ENCODE results near the gene NKD1.

NKD1 gene

GRCh38 chr16:50607970-50608557 lies 59.9 kb downstream of the NKD1 start:
- no peaks in the 10 kb centered on the region for H3K9me3 ChIP-seq (ENCODE audit: insufficient read depth, low read depth, low read length)
- H3K27ac ChIP-seq (ENCODE audit: low read length), result no peak overlapping the region
- no peak overlapping the region for H3K9ac ChIP-seq (ENCODE audit: low read depth, low read length)
- no peaks in the 10 kb centered on the region for H3K36me3 ChIP-seq (ENCODE audit: insufficient read depth, low read depth, low read length)
- no peaks in the 10 kb centered on the region for H3K27me3 ChIP-seq (ENCODE audit: insufficient read depth, low read length)
- H3K4me1 ChIP-seq (ENCODE audit: insufficient read depth, low read length), result peaks cover 7% of the 10 kb centered on the region; the same call in 1 of the 2 replicates
- no peak overlapping the region for H3K4me3 ChIP-seq (ENCODE audit: low read length)

- H3K9me3 ChIP-seq (ENCODE audit: insufficient read depth, low read depth, low read length), result no peaks in the 10 kb centered on the region
- H3K4me3 ChIP-seq (ENCODE audit: low read length), result no peak overlapping the region
- no peaks in the 10 kb centered on the region for H3K36me3 ChIP-seq (ENCODE audit: insufficient read depth, low read depth, low read length)
- no peak overlapping the region for H3K27ac ChIP-seq (ENCODE audit: low read length)
- H3K9ac ChIP-seq (ENCODE audit: low read depth, low read length), result no peak overlapping the region
- H3K27me3 ChIP-seq (ENCODE audit: insufficient read depth, low read length), result no peaks in the 10 kb centered on the region
- peaks cover 7% of the 10 kb centered on the region; the same call in 1 of the 2 replicates for H3K4me1 ChIP-seq (ENCODE audit: insufficient read depth, low read length)
These were observed 60.9 kb downstream of the NKD1 start for GRCh38 chr16:50609049-50609448.

DNA sequence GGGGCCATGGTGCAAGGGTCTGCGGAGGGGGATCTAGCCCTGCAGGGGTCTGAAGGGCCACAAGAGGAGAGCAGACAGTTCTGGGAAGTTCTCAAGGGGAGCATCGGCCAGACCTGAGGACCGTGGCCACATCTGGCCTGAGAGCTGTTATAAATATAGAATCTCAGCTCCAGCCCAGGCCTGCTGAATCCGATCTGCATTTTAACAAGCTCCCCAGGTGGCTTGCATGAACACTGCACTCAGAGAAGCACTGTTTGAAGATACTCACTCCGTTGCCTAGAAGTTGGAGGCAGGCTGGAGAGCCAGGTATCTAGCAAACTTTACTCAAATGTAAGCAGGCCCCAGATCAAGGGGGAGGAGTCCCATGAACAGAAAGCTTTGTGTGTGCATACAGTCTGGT lies 61.3 kb downstream of the NKD1 start:
- Histone ChIP-seq H3K9me3 (ENCODE audit: insufficient read depth, low read depth, low read length) (no peaks in the 10 kb centered on the region), H3K27me3 (ENCODE audit: insufficient read depth, low read length) (no peaks in the 10 kb centered on the region), H3K4me3 (ENCODE audit: low read length) (no peak overlapping the region), H3K36me3 (ENCODE audit: insufficient read depth, low read depth, low read length) (no peaks in the 10 kb centered on the region), H3K4me1 (ENCODE audit: insufficient read depth, low read length) (peaks cover 7% of the 10 kb centered on the region; the same call in 1 of the 2 replicates), H3K27ac (ENCODE audit: low read length) (no peak overlapping the region), H3K9ac (ENCODE audit: low read depth, low read length) (no peak overlapping the region)

GRCh38 chr16:50610331-50611262 lies 62.4 kb downstream of the NKD1 start:
- Histone ChIP-seq H3K36me3 (ENCODE audit: insufficient read depth, low read depth, low read length) (no peaks in the 10 kb centered on the region), H3K4me3 (ENCODE audit: low read length) (no peak overlapping the region), H3K27me3 (ENCODE audit: insufficient read depth, low read length) (no peaks in the 10 kb centered on the region), H3K9ac (ENCODE audit: low read depth, low read length) (no peak overlapping the region), H3K27ac (ENCODE audit: low read length) (no peak overlapping the region), H3K9me3 (ENCODE audit: insufficient read depth, low read depth, low read length) (no peaks in the 10 kb centered on the region), H3K4me1 (ENCODE audit: insufficient read depth, low read length) (peaks cover 7% of the 10 kb centered on the region; the same call in 1 of the 2 replicates)

DNA sequence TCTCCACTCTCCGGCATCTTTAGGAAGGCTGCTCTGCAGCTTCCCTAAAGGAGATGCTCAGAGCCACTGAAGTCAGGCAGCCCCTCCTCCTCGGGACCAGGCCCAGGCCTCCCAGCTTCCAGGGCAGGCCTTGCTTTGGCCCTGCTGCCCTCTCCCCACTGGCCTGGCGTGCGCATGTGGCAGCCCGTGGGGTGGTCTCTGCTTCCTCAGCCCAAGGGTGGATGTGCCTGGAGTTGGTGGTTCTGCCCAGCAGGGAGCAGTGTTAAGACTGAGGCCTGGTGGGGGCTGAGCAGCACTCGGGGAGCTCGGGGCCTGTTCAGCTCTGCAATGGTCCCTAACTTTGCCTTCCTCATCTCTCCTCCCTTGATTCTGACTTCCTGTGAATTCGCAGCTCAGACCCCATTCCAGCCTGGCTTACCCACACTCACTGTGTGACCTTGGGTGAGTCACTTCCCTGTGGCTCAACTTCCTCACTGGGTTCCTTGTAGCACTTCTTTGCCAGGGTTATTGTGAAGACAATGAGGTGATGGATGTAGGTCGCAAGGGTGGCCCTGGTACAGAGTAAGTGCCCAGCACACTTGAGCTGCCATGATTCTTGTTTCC lies 63.2 kb downstream of the NKD1 start:
- H3K36me3 ChIP-seq (ENCODE audit: insufficient read depth, low read depth, low read length), result no peaks in the 10 kb centered on the region
- H3K4me3 ChIP-seq (ENCODE audit: low read length), result no peak overlapping the region
- no peaks in the 10 kb centered on the region for H3K27me3 ChIP-seq (ENCODE audit: insufficient read depth, low read length)
- H3K4me1 ChIP-seq (ENCODE audit: insufficient read depth, low read length), result peaks cover 7% of the 10 kb centered on the region; the same call in 1 of the 2 replicates
- H3K9me3 ChIP-seq (ENCODE audit: insufficient read depth, low read depth, low read length), result no peaks in the 10 kb centered on the region
- H3K9ac ChIP-seq (ENCODE audit: low read depth, low read length), result no peak overlapping the region
- no peak overlapping the region for H3K27ac ChIP-seq (ENCODE audit: low read length)

- H3K9ac ChIP-seq (ENCODE audit: low read depth, low read length), result no peak overlapping the region; the same call in 1 of the 2 replicates
- no peak overlapping the region for H3K27ac ChIP-seq (ENCODE audit: low read length)
- peaks cover 4% of the 10 kb centered on the region; the same call in 1 of the 2 replicates for H3K4me1 ChIP-seq (ENCODE audit: insufficient read depth, low read length)
- no peaks in the 10 kb centered on the region for H3K36me3 ChIP-seq (ENCODE audit: insufficient read depth, low read depth, low read length)
- no peaks in the 10 kb centered on the region for H3K9me3 ChIP-seq (ENCODE audit: insufficient read depth, low read depth, low read length)
- no peaks in the 10 kb centered on the region for H3K27me3 ChIP-seq (ENCODE audit: insufficient read depth, low read length)
- no peak overlapping the region for H3K4me3 ChIP-seq (ENCODE audit: low read length)
These were observed 64.0 kb downstream of the NKD1 start for GRCh38 chr16:50611995-50612848.

DNA sequence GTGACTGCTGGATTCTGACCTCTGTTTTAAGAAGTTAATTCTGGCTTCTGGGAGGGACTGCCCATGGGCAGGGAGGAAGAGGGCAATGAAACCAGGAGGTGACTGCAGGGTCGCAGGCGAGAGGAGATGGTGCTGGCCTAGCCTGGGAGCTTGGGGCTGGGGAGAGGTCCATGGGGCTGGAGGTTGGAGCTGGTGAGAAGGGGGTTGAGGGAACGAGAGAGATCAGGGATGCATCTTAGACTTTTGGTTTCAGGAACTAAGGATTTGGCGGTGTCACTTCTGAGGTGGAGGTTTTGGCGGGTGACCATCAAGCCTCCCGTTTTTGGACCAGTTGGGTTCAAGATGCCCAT lies 64.6 kb downstream of the NKD1 start:
- Histone ChIP-seq H3K4me3 (ENCODE audit: low read length) (no peak overlapping the region), H3K36me3 (ENCODE audit: insufficient read depth, low read depth, low read length) (no peaks in the 10 kb centered on the region), H3K9ac (ENCODE audit: low read depth, low read length) (no peak overlapping the region), H3K4me1 (ENCODE audit: insufficient read depth, low read length) (peaks cover 4% of the 10 kb centered on the region; the same call in 1 of the 2 replicates), H3K9me3 (ENCODE audit: insufficient read depth, low read depth, low read length) (no peaks in the 10 kb centered on the region), H3K27me3 (ENCODE audit: insufficient read depth, low read length) (no peaks in the 10 kb centered on the region), H3K27ac (ENCODE audit: low read length) (no peak overlapping the region)

GRCh38 chr16:50613281-50613963 lies 65.2 kb downstream of the NKD1 start:
- H3K27me3 ChIP-seq (ENCODE audit: insufficient read depth, low read length), result no peaks in the 10 kb centered on the region
- no peak overlapping the region for H3K27ac ChIP-seq (ENCODE audit: low read length)
- H3K9me3 ChIP-seq (ENCODE audit: insufficient read depth, low read depth, low read length), result no peaks in the 10 kb centered on the region
- H3K4me3 ChIP-seq (ENCODE audit: low read length), result no peak overlapping the region
- H3K36me3 ChIP-seq (ENCODE audit: insufficient read depth, low read depth, low read length), result no peaks in the 10 kb centered on the region
- no peak overlapping the region for H3K9ac ChIP-seq (ENCODE audit: low read depth, low read length)
- H3K4me1 ChIP-seq (ENCODE audit: insufficient read depth, low read length), result peaks cover 4% of the 10 kb centered on the region; the same call in 1 of the 2 replicates

DNA sequence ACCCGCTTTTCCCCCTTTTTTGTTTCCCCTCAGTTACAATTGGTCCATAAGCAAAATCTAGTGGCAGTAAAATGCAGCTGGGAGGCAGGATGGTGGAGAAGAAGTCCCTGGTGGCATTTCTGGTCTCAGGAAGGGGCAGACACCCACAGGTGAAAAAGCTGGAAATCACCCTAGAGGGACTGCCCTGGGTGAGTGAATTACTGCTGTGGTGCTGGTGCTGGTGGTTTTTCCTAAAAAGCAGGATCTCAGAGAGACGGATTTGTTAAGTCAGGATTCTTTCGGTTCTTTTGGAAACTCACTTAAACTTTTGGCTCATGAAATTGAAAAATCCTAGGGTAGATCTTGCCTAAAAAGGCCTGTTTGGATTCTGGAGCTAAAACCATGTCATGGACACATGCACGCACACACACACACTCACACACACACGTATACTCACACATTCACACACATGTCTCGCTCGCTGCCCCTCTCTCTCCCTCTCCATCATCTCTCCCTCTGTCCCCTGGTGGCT lies 65.8 kb downstream of the NKD1 start:
- peaks cover 4% of the 10 kb centered on the region; the same call in 1 of the 2 replicates for H3K4me1 ChIP-seq (ENCODE audit: insufficient read depth, low read length)
- H3K36me3 ChIP-seq (ENCODE audit: insufficient read depth, low read depth, low read length), result no peaks in the 10 kb centered on the region
- H3K27ac ChIP-seq (ENCODE audit: low read length), result no peak overlapping the region
- no peaks in the 10 kb centered on the region for H3K27me3 ChIP-seq (ENCODE audit: insufficient read depth, low read length)
- H3K9me3 ChIP-seq (ENCODE audit: insufficient read depth, low read depth, low read length), result no peaks in the 10 kb centered on the region
- H3K9ac ChIP-seq (ENCODE audit: low read depth, low read length), result no peak overlapping the region
- no peak overlapping the region for H3K4me3 ChIP-seq (ENCODE audit: low read length)

DNA sequence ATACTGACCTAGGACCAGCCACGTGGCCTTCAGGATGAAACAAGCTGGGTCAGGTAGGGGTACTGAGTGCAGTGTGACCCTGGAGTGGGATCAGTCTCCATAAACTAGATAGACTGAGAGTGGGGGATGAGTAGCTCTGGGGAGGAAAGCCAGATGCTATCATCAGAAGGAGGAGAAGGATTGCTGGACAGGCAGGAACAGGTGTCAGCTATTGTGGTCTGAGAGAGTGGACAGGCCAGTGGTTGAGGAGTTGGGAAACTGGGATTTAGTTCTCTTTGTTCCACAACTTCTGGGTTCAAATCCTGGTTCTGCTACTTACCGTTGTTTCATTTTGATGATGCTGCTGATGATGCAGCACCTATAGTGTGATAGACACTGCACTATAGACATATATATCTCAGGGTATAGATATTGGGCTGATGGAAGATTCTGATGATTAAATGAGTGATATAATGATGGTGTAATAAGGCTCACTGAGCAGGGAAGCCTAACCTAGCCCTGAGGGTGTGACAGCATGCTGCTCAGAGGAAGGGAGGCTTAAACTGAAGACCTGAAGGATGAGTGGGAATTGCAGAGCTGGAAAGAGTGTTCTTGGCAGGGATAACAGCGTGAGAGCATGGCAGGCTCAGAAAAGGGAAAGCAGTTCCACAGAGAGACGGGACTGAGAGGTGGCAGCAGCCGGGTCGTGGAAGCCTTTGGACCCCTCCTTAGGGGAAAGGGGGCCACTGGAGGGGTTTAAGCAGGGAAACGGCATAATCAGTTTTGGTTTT lies 66.9 kb downstream of the NKD1 start:
- Histone ChIP-seq H3K27ac (ENCODE audit: low read length) (no peak overlapping the region), H3K9ac (ENCODE audit: low read depth, low read length) (no peak overlapping the region), H3K9me3 (ENCODE audit: insufficient read depth, low read depth, low read length) (no peaks in the 10 kb centered on the region)

More for the DNA sequence above, 66.9 kb downstream of the NKD1 start:
- H3K27me3 ChIP-seq (ENCODE audit: insufficient read depth, low read length), result no peaks in the 10 kb centered on the region
- H3K4me1 ChIP-seq (ENCODE audit: insufficient read depth, low read length), result no peaks in the 10 kb centered on the region; the same call in 1 of the 2 replicates
- H3K36me3 ChIP-seq (ENCODE audit: insufficient read depth, low read depth, low read length), result no peaks in the 10 kb centered on the region
- no peak overlapping the region for H3K4me3 ChIP-seq (ENCODE audit: low read length)

Measured in iPS-20b (cell line).